ENCODE results near the gene PDGFD. TPM values are rescaled to one million over a fixed set of nuclear protein-coding genes. Genes with fewer than 3 reads are reported as not detected.

Gene PDGFD
- total RNA-seq, 1 experiment from 2014 or later = 1.7 TPM

- peaks cover 5 to 6% of the 10 kb centered on the region in 2 experiments; a peak in 2 of 4 replicates for H3K4me1 Mint-ChIP-seq
- Histone ChIP-seq H3K27ac (ENCODE audit: insufficient read length, low read depth, low read length) (no peak overlapping the region), H2BK12ac (ENCODE audit: insufficient read length, low read depth, low read length) (no peak overlapping the region), H4K20me1 (ENCODE audit: control insufficient read depth, insufficient read depth, insufficient read length) (no peaks in the 10 kb centered on the region), H2BK20ac (ENCODE audit: low read depth, low read length, poor library complexity, severe bottlenecking) (no peak overlapping the region), H3K14ac (ENCODE audit: insufficient read depth, low read length) (no peak overlapping the region), H4K8ac (replicated peaks; ENCODE audit: insufficient read length, low read depth, low read length) (no peak overlapping the region), H3T11ph (ENCODE audit: low read length) (no peak overlapping the region), H3K23ac (ENCODE audit: insufficient read length, low read depth, low read length) (no peak overlapping the region), H2BK120ac (ENCODE audit: low read depth, low read length, poor library complexity, severe bottlenecking) (no peak overlapping the region), H3K9ac (ENCODE audit: extremely low read depth, insufficient read length, low read length) (no peak overlapping the region), H3K4me1 (ENCODE audit: insufficient read depth, low read length) (no peaks in the 10 kb centered on the region), H2AK5ac (ENCODE audit: insufficient read length, low read length) (no peak overlapping the region), H4K5ac (ENCODE audit: insufficient read length, low read depth, low read length) (no peak overlapping the region), H2AFZ (ENCODE audit: low read length) (no peak overlapping the region), H2BK5ac (ENCODE audit: insufficient read length, low read length) (no peak overlapping the region), H3K4ac (ENCODE audit: low read depth, low read length) (no peak overlapping the region), H3K79me1 (ENCODE audit: insufficient read depth, low read depth, low read length, poor library complexity, severe bottlenecking) (no peaks in the 10 kb centered on the region), H3K9me3 (ENCODE audit: control insufficient read depth, low read depth, low read length) (no peaks in the 10 kb centered on the region), H3K23me2 (ENCODE audit: insufficient read length, low read depth, low read length, poor library complexity, severe bottlenecking) (no peaks in the 10 kb centered on the region), H4K91ac (ENCODE audit: insufficient read length, low read depth, low read length) (no peak overlapping the region), H3K79me2 (ENCODE audit: insufficient read depth, low read length) (no peaks in the 10 kb centered on the region), H3K56ac (ENCODE audit: insufficient read length, low read depth, low read length) (no peak overlapping the region), H3K4me2 (ENCODE audit: insufficient read depth, insufficient read length, low read length) (no peak overlapping the region), H3K18ac (ENCODE audit: insufficient read length, low read depth, low read length) (no peak overlapping the region), H2BK15ac (ENCODE audit: low read depth, low read length) (no peak overlapping the region), H3K27me3 (ENCODE audit: insufficient read depth, low read length) (no peaks in the 10 kb centered on the region)
- TF ChIP-seq CTCF (conservative IDR thresholded peaks at IDR 0.05) = no peak
- no peak overlapping the region for H3K4me3 Mint-ChIP-seq
- DNase-seq = no peak
- no peaks in the 10 kb centered on the region; a peak in 1 of 7 replicates for H3K36me3 Mint-ChIP-seq (ENCODE audit: insufficient read depth in 1 of 3, low read depth in 3 of 3)
- H3K9me3 Mint-ChIP-seq = no peaks in the 10 kb centered on the region
- no peaks in the 10 kb centered on the region for H3K27me3 Mint-ChIP-seq (ENCODE audit: low read depth)
- H3K27ac Mint-ChIP-seq = no peak overlapping the region
Measured at GRCh38 chr11:104075091-104075490, 88.9 kb downstream of the PDGFD start.
